Stimulated activated naive CD4-positive, alpha-beta T cell (primary cell): ENCODE data around the gene ASB16.

Experiments used
- DNase-seq, 6 experiments: peaks; one replicate each; lab custom pipeline; 2025; lab: John Stamatoyannopoulos, UW

Gene ASB16

DNA sequence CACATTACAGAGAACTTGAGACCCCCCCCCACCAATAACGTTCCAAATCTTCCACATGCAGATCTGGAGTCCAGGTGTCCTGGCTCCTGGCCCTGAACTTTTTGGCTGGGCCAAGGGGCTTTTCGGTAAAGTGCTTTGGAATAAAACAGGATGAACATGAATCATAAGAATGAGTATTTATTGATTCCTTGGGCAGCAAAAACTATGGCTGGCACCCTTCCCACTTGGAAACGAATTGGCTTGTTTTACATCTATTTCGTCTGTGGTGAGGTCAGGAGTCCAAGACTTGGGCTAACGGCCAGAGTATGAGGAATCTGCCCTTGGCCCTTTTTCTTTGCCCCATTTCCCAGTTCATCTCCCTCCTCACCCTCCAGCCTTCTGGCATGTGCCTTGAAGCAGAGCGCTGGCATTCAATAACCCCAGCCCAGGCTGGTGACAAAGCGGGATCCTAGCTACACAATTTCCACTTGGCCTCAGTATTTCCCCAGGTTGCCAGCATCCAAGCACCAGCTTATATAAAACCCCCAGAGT lies 53.1 kb downstream of the ASB16 start:
- no peak for DNase-seq
